Adipocyte (in vitro differentiated cells): ENCODE measurements around the gene MAPK4.

Experiments used
- DNase-seq: peaks from one replicate; pipeline ENCODE4 v3.0.0-alpha.2; 2015; ENCODE audit warnings: low read depth
- H3K27me3 ChIP-seq: replicated peaks from 2 replicates; pipeline ENCODE4 v1.7.0; 2013; ENCODE audit warnings: mild to moderate bottlenecking, low read length, moderate library complexity; ENCODE audit not compliant: control insufficient read depth, insufficient read depth
- H3K36me3 ChIP-seq: 2 replicates; pipeline ENCODE4 v1.7.0; 2013; ENCODE audit warnings: low read length, mild to moderate bottlenecking, moderate library complexity; ENCODE audit not compliant: control insufficient read depth, insufficient read depth, severe bottlenecking
- H3K4me1 ChIP-seq: 2 replicates; pipeline ENCODE4 v1.7.0; 2013; ENCODE audit warnings: mild to moderate bottlenecking, low read length, moderate library complexity; ENCODE audit not compliant: control insufficient read depth, insufficient read depth
- H3K4me3 ChIP-seq: 2 replicates; pipeline ENCODE4 v1.7.0; 2013; ENCODE audit warnings: mild to moderate bottlenecking, low read length, moderate library complexity
- H3K9ac ChIP-seq: 2 replicates; pipeline ENCODE4 v1.7.0; 2013; ENCODE audit warnings: mild to moderate bottlenecking, low read length, moderate library complexity
- H3K9me3 ChIP-seq: 2 replicates; pipeline ENCODE4 v1.7.0; 2013; ENCODE audit warnings: mild to moderate bottlenecking, low read length, moderate library complexity; ENCODE audit not compliant: control insufficient read depth

The MAPK4 gene

DNA sequence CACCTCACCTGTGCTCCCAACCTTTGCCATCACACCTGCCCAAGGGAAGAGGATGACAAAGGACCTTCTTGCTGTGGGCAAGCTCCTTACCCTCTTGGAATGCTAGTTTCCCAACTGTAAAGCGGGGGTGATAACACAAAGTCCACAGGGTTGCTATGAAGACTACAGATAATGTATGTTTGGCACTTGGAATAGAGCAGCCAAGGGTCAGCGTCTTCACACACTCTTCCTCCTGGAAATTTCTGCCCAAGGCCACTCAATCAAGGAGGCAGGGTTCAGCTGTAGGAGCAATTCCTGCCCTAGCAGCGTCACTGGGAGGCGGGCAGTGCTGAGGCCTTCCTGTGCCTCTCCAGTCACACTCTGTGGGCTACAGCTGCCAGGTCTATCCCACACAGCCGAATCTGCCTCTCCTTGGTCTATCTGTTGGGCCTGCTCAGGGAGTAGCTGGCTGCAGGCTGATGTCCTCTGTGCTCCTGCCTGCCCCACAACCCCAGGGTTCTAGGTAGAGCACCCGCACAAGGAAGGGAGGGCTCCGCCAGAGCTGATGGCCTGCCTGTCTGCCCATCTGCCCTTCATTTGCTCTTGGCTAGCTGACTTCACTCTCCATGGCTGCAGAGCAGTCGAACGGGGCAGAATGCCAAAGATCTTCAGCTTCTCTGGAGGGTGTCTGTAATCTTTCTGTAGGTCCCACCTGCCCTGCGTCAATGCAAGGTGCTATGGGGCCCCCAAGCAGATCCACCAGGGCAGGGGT is 168.0 kb downstream of the MAPK4 start:
- Histone ChIP-seq H3K36me3 (no peaks in the 10 kb centered on the region), H3K27me3 (peaks cover 15% of the 10 kb centered on the region), H3K4me1 (no peaks in the 10 kb centered on the region), H3K4me3 (no peak overlapping the region), H3K9ac (no peak overlapping the region), H3K9me3 (no peaks in the 10 kb centered on the region)
- no peak for DNase-seq

DNA sequence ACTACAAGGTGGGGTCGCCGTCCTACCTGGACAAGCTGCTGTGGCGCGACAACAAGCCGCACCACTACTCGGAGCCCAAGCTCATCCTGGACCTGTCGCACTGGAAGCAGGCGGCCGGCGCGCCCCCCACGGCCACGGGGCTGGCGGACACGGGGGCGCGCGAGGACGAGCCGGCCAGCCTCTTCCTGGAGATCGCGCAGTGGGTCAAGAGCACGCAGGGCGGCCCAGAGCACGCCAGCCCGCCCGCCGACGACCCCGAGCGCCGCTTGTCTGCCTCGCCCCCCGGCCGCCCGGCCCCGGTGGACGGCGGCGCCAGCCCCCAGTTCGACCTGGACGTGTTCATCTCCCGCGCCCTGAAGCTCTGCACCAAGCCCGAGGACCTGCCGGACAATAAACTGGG is 169.5 kb downstream of the MAPK4 start:
- Histone ChIP-seq H3K36me3 (no peaks in the 10 kb centered on the region), H3K4me3 (no peak overlapping the region), H3K9ac (no peak overlapping the region), H3K27me3 (peaks cover 15% of the 10 kb centered on the region), H3K4me1 (no peaks in the 10 kb centered on the region), H3K9me3 (no peaks in the 10 kb centered on the region)
- no peak for DNase-seq

DNA sequence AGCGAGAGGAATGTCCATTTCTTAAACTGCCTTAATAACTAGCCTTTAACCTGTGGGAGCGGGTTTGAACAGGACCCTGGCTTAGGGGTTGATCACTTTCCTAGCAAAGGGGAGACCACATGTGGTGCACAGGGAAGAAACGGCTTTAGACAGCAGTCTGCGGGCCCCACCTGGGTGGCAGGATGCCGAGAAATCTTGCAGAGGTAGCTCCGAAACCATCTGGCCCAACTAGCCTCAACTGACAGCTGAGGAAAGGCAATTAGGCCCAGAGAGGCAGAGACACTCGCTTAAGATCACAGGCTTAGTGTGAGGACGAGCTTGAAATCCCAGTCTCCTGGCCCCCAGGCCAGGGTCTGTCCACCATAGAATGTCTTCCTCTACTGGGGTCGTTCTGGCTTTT is 170.1 kb downstream of the MAPK4 start:
- no peaks in the 10 kb centered on the region for H3K36me3 ChIP-seq
- H3K9me3 ChIP-seq, result no peaks in the 10 kb centered on the region
- no peak for DNase-seq
- peaks cover 14% of the 10 kb centered on the region for H3K27me3 ChIP-seq
- no peak overlapping the region for H3K4me3 ChIP-seq
- H3K9ac ChIP-seq, result no peak overlapping the region
- H3K4me1 ChIP-seq, result no peaks in the 10 kb centered on the region

DNA sequence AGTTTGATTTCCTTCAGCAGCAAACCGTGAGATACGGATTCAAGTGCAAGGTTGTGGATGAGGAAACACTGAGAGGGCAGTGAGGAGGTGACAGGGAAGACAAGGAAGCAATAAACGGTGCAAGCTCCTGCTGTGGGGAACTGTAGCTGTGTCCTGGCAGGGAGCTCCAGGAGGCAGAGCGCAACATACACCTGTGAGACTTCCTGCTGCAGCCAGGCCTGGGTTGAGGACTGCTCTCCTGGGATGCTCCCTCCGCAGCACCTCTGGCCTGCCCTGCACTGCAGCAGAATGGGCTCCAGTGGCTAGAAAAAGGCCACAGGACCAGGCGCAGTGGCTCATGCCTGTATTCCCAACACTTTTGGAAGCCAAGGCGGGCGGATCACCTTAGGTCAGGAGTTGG is 174.5 kb downstream of the MAPK4 start:
- Histone ChIP-seq H3K36me3 (no peaks in the 10 kb centered on the region), H3K4me3 (no peak overlapping the region), H3K4me1 (no peaks in the 10 kb centered on the region), H3K27me3 (peaks cover 8% of the 10 kb centered on the region), H3K9ac (no peak overlapping the region), H3K9me3 (no peaks in the 10 kb centered on the region)
- DNase-seq, result no peak

DNA sequence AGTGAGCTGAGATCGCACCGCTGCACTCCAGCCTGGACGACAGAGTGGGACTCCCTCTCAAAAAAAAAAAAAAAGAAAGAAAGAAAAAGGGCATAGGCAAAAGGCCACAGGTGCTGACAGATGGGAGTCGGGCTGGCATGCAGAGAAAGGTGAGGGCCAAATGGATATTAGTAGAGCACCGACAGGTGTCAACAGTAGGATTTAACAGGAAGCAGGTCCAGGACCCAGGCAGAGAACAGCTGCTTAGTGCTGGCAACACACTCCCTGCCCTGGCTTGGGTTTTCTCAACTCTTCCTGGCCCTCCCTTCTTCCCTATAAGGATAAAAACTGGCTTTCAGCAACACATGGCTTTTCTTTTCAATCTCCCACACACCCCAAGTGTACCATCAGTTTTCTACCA is 175.0 kb downstream of the MAPK4 start:
- Histone ChIP-seq H3K9me3 (no peaks in the 10 kb centered on the region), H3K36me3 (no peaks in the 10 kb centered on the region), H3K4me3 (no peak overlapping the region), H3K4me1 (no peaks in the 10 kb centered on the region), H3K9ac (no peak overlapping the region), H3K27me3 (peaks cover 8% of the 10 kb centered on the region)
- no peak for DNase-seq

DNA sequence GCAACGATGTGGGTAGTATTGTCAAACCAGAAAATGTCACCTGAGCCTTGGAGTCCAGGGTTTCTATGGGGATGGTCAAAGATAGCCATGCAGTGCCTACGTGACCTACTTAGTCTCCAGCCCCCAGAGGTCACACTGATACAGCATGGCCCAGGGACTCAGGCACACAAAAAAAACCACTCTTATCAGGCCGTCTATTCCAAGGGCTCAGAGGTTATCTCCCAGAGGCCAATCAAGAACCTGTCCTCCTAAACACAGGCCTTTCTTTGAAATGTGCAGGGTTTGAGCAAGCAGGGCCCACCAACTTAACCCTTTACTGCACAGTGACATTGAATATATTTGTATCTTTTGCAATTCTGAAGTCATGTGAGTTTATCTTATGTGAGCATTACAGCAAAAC is 177.2 kb downstream of the MAPK4 start:
- H3K9me3 ChIP-seq, result no peaks in the 10 kb centered on the region
- H3K36me3 ChIP-seq, result no peaks in the 10 kb centered on the region
- no peak for DNase-seq
- no peak overlapping the region for H3K4me3 ChIP-seq
- no peaks in the 10 kb centered on the region for H3K4me1 ChIP-seq
- H3K27me3 ChIP-seq, result peaks cover 5% of the 10 kb centered on the region
- H3K9ac ChIP-seq, result no peak overlapping the region

DNA sequence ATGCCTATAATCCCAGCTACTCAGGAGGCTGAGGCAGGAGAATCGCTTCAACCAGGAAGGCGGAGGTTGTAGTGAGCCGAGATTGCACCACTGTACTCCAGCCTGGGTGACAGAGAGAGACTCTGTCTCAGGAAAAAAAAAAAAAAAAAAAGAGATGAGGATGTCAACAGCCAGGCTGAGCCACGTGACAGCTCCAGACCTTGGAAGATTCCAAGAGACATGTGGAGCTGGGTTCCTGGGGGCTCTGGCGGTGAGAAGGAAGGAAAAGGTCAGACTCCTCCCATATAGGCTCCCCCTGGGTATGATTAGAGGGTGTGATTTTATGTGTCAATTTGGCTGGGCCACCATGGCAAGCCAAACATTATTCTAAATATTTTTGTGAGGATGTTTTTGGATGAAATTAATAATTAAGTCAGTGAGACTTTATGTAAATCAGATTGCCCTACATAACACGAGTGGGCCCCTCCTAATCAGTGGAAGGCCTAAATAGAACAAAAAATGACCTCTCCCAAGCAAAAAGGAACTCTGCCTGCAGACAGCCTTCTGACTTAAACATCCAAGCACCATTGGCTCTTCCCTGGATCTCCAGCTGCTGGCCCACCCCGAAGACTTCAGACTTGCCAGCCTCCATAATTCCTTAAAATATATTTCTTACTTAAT is 178.3 kb downstream of the MAPK4 start:
- H3K4me1 ChIP-seq, result no peaks in the 10 kb centered on the region
- peaks cover 6% of the 10 kb centered on the region for H3K9me3 ChIP-seq
- H3K9ac ChIP-seq, result no peak overlapping the region
- DNase-seq, result no peak
- H3K36me3 ChIP-seq, result no peaks in the 10 kb centered on the region
- peaks cover 5% of the 10 kb centered on the region for H3K27me3 ChIP-seq
- H3K4me3 ChIP-seq, result no peak overlapping the region

DNA sequence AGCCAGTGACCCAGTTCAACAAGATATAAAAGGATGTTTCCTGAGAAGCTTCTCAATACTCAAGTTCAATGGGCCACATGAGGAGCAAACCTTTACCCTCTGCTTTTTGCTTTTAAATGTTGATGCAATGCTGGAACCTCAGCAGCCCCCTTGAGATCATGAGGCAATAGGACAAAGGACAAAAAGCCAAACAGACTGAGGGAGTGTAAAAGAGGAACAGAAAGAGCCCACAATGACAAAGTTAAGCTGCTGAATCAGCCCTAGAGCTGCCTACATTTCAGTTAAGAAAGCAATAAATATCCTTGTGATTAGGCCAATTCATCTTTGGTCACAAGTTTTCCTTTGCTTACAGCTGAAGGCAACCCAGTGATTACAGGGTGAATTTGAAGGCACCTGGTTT is 183.1 kb downstream of the MAPK4 start:
- Histone ChIP-seq H3K9me3 (peaks cover 12% of the 10 kb centered on the region), H3K27me3 (no peaks in the 10 kb centered on the region), H3K36me3 (no peaks in the 10 kb centered on the region), H3K9ac (no peak overlapping the region), H3K4me1 (no peaks in the 10 kb centered on the region), H3K4me3 (no peak overlapping the region)
- DNase-seq, result no peak

DNA sequence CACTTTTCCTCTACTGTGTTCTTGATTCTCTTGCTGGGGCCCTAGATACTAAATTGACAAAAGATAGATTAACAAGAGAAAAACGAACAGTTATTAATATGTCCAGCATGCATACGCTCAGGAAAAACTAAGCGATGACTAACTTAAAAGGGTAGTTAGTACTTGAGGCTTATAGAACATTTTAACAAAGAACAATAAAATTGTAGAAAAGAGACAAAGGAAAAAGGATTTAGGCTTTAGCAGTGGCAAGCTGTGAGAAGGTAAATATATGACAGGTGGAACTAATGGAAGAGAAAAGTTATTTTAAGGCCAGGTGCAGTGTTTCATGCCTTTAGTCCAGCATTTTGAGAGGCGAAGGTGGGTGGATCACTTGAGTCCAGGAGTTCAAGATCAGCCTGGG is 184.4 kb downstream of the MAPK4 start:
- DNase-seq, result no peak
- Histone ChIP-seq H3K9me3 (peaks cover 16% of the 10 kb centered on the region), H3K27me3 (no peaks in the 10 kb centered on the region), H3K4me1 (no peaks in the 10 kb centered on the region), H3K36me3 (no peaks in the 10 kb centered on the region), H3K9ac (no peak overlapping the region), H3K4me3 (no peak overlapping the region)

DNA sequence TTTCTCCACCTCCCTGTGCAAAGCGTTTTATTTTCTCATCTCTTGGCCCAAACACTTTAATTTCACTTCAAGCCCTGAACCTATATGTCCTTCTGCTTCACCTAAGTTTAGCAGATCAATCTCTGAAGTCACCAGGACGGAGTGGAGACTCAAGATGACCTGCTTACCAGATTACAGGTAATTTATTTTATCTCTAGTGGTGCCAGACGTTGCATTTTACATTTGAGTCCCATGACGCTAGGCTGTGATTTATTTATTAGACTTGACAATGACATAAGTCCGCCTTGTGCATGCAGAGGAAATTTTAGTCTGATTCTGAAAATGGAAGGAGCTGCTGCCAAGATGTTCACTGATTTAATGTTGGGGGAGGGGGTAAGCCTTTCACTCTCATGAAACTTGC is 186.1 kb downstream of the MAPK4 start:
- H3K4me3 ChIP-seq, result no peak overlapping the region
- H3K4me1 ChIP-seq, result no peaks in the 10 kb centered on the region
- no peak for DNase-seq
- H3K9me3 ChIP-seq, result peaks cover 16% of the 10 kb centered on the region
- no peak overlapping the region for H3K9ac ChIP-seq
- no peaks in the 10 kb centered on the region for H3K36me3 ChIP-seq
- peaks cover 5% of the 10 kb centered on the region for H3K27me3 ChIP-seq

DNA sequence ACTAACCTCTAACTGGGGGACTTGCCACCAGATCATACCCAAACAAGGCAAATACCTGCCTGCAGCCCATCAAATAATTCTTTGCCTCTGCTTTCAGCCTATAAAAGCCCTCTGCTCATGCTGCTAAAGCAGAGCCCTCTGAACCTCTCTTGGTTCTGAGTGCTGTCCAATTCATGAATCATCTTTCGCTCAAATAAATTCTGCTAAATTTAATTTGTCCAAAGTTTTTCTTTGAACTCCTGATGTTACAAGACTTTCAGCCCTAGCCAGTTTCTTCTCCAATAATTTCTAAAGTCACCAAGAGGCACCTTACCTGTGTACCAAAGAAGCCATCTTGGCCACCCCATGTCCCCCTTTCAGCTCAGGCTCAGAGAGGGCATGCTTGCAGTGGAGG is 188.0 kb downstream of the MAPK4 start:
- no peak overlapping the region for H3K9ac ChIP-seq
- H3K4me3 ChIP-seq, result no peak overlapping the region

More for the DNA sequence above, 188.0 kb downstream of the MAPK4 start:
- H3K36me3 ChIP-seq, result no peaks in the 10 kb centered on the region
- H3K4me1 ChIP-seq, result no peaks in the 10 kb centered on the region
- no peak for DNase-seq
- peaks cover 12% of the 10 kb centered on the region for H3K27me3 ChIP-seq
- H3K9me3 ChIP-seq, result peaks cover 14% of the 10 kb centered on the region
